ENCODE data around the gene PLA2G6.

PLA2G6 gene

DNA sequence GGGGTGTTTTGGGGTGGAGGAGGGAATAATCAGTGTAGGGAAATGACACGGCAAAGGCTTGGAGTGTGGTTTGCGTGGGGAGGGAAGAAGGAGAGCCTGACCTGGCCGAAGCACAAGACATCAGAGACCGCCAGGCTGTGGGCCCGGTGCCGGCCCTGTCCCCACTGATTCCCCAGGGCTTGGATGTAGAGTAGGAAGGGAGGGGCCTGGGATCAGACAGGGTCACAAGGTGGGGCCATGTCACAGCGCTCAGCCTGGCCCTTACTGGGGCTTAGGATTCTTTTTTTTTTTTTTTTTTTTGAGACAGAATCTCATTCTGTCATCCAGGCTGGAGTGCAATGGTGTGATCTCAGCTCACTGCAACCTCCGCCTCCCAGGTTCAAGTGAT lies 114.6 kb downstream of the PLA2G6 start:
- Histone ChIP-seq H3K4me1 (ENCODE audit: control insufficient read depth, insufficient read depth, low read length) (peaks cover 15% of the 10 kb centered on the region), H3K4me3 (ENCODE audit: low read length) (no peak overlapping the region), H3K27ac (ENCODE audit: low read depth, low read length) (no peak overlapping the region), H3K36me3 (ENCODE audit: control insufficient read depth, insufficient read depth, low read length) (peaks cover 14% of the 10 kb centered on the region), H3K27me3 (ENCODE audit: control insufficient read depth, insufficient read depth, low read length) (no peaks in the 10 kb centered on the region), H3K9ac (ENCODE audit: low read length) (no peak overlapping the region)

DNA sequence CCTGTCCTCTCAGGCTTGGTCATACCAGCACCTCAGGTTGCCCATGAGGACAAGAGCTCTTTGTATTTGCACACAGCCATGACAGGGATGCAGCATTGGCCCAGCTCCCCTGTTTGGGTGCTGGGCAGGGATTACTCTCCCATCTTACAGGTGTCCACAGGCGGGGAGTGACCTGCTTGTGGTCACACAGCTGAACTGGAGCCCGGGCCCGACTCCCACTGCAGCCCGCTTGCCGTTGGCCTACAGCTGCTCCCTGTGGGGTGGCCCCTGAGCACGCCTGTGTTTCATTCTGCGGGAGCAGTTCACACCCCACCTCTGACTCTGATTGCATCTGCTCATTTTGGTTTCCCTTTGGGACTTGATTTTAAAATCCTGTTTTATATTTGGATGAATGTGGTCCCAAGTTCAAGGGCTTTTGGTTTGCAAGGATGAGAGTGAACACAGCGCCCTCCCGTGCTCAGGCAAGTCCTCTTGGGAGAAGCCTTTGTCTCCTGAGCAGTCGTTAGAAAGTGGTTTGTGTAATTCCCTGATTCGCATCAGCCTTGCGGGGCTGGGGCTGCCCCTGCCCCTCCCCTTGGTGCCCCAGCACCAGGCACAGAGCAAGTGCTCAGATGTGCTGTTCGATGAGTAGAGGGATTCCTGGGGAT lies 115.1 kb downstream of the PLA2G6 start:
- Histone ChIP-seq H3K27ac (ENCODE audit: low read depth, low read length) (no peak overlapping the region), H3K27me3 (ENCODE audit: control insufficient read depth, insufficient read depth, low read length) (no peaks in the 10 kb centered on the region)

DNA sequence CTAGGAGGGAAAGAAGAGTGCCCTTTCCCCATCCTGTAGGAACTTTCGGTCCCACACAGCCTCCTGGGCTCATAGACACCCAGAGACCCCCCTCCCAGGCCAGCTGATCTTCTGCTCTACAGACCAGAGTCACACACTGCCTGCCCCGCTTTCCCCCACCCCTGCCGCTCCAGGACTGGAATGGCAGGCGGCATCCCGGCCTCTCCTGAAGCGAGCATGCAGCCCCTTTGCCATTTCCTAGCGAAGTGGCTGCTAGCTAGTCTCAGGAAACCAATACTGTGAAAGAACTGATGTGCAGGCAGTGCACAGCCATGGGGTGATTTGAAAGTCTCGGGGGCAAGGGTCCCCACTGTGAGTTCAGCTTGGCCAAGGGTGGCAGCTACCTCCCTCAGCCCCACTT lies 116.1 kb downstream of the PLA2G6 start:
- Histone ChIP-seq H3K4me3 (ENCODE audit: low read length) (no peak overlapping the region), H3K9ac (ENCODE audit: low read length) (no peak overlapping the region), H3K27ac (ENCODE audit: low read depth, low read length) (no peak overlapping the region), H3K36me3 (ENCODE audit: control insufficient read depth, insufficient read depth, low read length) (peaks cover 13% of the 10 kb centered on the region), H3K4me1 (ENCODE audit: control insufficient read depth, insufficient read depth, low read length) (peaks cover 15% of the 10 kb centered on the region), H3K27me3 (ENCODE audit: control insufficient read depth, insufficient read depth, low read length) (no peaks in the 10 kb centered on the region)

More for the DNA sequence above, 115.1 kb downstream of the PLA2G6 start:
- Histone ChIP-seq H3K36me3 (ENCODE audit: control insufficient read depth, insufficient read depth, low read length) (peaks cover 13% of the 10 kb centered on the region), H3K9ac (ENCODE audit: low read length) (no peak overlapping the region), H3K4me3 (ENCODE audit: low read length) (no peak overlapping the region), H3K4me1 (ENCODE audit: control insufficient read depth, insufficient read depth, low read length) (peaks cover 15% of the 10 kb centered on the region)

DNA sequence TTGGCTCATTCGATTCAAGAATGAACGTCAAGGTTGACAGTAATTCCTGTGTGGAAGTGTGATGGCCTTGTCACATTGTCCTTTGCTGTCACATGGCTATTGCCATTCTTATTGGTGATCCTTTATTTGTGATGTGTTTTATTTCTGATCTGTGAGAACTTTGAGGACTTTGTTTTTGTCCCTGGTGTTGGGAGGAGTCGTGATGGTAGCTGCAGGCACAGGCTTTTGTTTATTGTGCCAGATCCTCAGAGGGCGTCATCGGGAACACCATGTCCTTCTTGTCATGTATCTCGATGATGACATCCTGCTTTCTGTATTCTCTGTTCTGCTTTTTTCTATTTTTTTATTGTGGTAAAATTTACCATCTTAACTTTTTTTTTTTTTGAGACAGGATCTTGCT lies 118.8 kb downstream of the PLA2G6 start:
- no peaks in the 10 kb centered on the region for H3K4me1 ChIP-seq (ENCODE audit: control insufficient read depth, insufficient read depth, low read length)
- no peak overlapping the region for H3K9ac ChIP-seq (ENCODE audit: low read length)
- H3K4me3 ChIP-seq (ENCODE audit: low read length) = no peak overlapping the region
- peak overlapping the region; percentile 49 for H3K27ac ChIP-seq (ENCODE audit: low read depth, low read length)
- H3K27me3 ChIP-seq (ENCODE audit: control insufficient read depth, insufficient read depth, low read length) = no peaks in the 10 kb centered on the region
- H3K36me3 ChIP-seq (ENCODE audit: control insufficient read depth, insufficient read depth, low read length) = peaks cover 17% of the 10 kb centered on the region

Measured in rectal smooth muscle tissue (tissue), 1 donor.